GM15510 (cell line): ENCODE measurements around the gene LAMB1.

Experiments used
- POLR2A ChIP-seq: IDR thresholded peaks from 3 replicates; pipeline ENCODE4 v1.6.1; 2011; ENCODE audit warnings: borderline replicate concordance; ENCODE audit not compliant: insufficient read length; ENCODE audit errors: extremely low read depth

LAMB1 gene

GRCh38 chr7:108009873-108010272, 6.9 kb upstream of the LAMB1 start:
- no peak for TF ChIP-seq POLR2A

GRCh38 chr7:108008827-108009226, 5.9 kb upstream of the LAMB1 start:
- no peak for TF ChIP-seq POLR2A

DNA sequence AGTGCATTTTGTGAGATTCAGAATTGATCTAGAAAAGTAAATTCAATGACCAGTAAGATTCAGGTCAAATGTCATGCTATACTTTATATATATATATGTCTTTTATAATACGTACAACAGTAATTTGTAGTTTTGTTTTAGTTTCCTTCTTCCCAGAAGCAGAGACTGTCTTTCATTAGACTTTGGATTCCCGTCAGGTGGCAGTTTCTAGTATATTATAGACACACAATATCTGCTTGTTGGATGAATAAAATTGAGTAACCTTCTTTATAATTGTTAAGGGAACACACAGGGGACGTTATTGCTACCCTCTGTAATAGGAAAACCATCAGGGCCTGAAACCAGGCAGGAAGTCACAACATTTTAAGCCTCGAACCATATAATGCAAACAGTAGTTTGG, 5.3 kb upstream of the LAMB1 start:
- TF ChIP-seq POLR2A = no peak

GRCh38 chr7:108007762-108008161, 4.8 kb upstream of the LAMB1 start:
- no peak for TF ChIP-seq POLR2A

DNA sequence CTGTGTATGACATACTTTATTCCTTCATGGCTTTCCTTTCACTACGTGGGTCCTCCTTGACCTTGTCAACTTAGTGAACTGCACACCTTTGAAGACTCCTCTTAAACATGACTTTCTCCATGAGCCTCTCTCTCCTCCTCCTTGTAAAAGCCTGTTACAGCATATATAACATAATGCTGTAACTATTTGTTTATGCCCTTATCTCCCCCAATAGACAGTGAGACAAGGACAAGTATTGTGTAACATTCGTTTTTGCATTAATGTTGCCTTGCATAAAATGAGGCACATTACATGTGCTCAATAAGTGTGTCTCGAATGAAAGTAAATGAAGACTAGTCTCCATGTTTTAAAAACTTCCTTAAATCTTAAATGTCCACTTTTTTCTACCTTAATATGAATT, 4.3 kb upstream of the LAMB1 start:
- no peak for TF ChIP-seq POLR2A

DNA sequence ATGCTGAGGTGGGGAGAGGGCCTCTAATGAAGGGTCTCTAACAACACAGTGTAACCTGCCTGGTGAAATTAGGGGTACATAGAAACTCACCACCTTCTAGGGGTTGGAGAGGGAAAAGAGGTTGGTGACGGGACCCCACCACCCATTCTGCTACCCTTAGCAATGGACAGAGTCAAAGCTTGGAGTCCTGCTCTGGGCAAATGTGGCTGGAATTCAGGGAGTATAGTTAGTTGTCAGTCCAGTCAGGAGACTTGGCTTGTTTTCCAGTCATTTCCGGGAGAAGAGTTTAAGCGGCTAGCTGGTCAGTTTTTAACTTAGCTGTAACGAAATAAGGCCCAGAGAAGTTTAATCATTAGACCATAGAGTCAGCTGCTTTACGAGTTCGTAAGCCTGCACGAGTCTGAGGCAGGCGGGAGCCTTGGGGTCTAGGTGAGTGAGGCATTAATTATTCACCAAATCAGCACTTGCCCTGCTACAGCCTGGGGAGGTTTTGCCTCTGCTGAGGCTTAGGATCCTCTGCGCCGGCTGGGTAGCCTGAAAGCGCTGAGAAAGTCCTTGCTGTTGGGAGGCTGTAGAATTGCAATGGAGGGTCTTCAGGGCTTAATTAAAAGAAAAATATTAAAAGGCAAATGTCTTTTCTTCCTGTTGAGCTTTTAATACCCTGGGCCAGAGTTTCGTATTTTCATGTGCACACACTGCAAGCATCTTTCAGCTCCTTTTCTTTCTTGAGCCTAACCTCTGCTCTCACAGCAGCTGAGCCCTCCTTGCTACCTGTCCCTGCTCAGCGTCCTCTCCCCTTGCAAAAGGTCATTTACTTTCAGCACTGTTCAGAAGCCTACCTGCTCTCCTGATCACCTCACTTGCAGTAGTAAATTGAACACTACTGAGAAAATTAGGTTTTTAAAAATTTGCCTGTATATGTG, 1.5 kb upstream of the LAMB1 start:
- TF ChIP-seq POLR2A = no peak

DNA sequence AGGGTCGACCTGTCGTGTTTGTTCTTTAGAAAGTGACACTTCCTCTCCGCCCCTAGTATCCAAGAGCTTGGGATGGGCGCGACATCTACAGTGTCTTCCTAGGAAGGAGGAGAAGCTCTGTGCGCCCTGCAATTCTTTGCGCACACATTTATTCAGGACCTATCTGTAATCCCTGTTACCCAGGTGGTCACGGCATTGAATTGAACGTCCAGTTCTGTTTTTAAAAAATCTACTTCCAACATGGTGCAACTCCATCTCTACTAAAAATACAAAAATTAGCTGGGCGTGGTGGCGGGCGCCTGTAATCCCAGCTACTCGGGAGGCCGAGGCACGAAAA, 606 bp upstream of the LAMB1 start:
- no peak for TF ChIP-seq POLR2A

- TF ChIP-seq POLR2A = no peak
Measured at GRCh38 chr7:108001764-108002725, 916 bp downstream of the LAMB1 start.

DNA sequence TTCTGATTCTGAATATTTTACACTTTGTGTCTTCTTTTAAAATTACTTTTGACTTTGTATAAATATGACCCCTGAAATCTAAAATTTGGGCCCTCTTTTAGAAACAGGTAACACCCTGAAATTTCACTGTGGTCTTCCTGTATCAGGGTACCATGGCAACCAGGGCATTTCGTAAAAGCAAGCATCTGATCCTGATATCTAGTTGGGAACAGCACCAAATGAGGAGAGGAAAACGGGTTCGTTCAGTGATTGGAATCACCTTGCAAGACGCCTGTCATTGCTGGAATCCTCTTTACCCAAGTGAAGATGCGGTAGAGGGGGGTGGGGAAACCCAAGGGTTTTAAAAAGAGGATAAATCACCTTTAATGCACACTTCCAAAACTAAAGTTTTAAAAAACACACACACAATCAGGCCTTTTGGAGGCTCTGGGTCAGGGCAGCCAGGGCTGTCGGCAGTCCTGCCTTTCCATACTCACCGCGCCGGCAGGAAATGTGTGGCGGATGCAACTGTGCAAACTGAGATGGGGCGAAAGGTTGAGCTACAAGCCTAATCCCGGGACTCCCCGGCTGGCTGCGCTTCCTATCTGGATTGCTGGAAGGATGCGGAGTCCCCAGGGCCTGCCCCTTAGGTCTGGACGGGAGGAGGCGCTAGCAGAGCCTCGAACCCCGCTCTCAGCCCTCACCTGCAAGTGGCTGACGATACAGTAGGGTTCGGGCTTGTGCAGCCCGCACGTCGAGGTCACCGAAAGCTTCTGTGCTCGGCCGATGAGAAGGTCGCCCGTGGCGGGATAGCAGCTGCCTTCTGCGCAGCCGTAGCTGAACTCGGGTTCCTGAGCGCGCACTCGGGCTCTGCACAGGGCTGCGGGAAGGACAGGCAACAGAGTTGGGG, 1.8 kb downstream of the LAMB1 start:
- TF ChIP-seq POLR2A = no peak

- TF ChIP-seq POLR2A = no peak
Measured at GRCh38 chr7:107999779-108000560, 3.0 kb downstream of the LAMB1 start.

- TF ChIP-seq POLR2A = no peak
Measured at GRCh38 chr7:107998660-107999480, 4.1 kb downstream of the LAMB1 start.

- no peak for TF ChIP-seq POLR2A
Measured at GRCh38 chr7:107998150-107998549, 4.8 kb downstream of the LAMB1 start.
